H1 (cell line): ENCODE results near the gene RPIA. TPM values are rescaled to one million over a fixed set of nuclear protein-coding genes. Genes with fewer than 3 reads are reported as not detected.

Source experiments
- CEBPB ChIP-seq: IDR thresholded peaks from 2 replicates; pipeline ENCODE4 v1.6.1; 2012; ENCODE audit warnings: low read depth, low read length
- JUN ChIP-seq: IDR thresholded peaks from 2 replicates; pipeline ENCODE4 v1.6.1; 2011; ENCODE audit warnings: low read depth, mild to moderate bottlenecking, improper control_type of control experiment, low read length
- JUND ChIP-seq: IDR thresholded peaks from 2 replicates; pipeline ENCODE4 v1.6.1; 2011; ENCODE audit warnings: mild to moderate bottlenecking, improper control_type of control experiment, low read length
- RXRA ChIP-seq: IDR thresholded peaks from 2 replicates; pipeline ENCODE4 v1.6.1; 2011; ENCODE audit warnings: low read depth, mild to moderate bottlenecking, low read length, moderate library complexity; ENCODE audit not compliant: insufficient read depth
- TCF12 ChIP-seq: IDR thresholded peaks from 2 replicates; pipeline ENCODE4 v1.6.1; 2011; ENCODE audit warnings: low read depth, mild to moderate bottlenecking, low read length
- polyA plus RNA-seq, 7 experiments: library from polyadenylated mRNA; depleted of rRNA in 3 of 7; stranded (reverse) in 5 of 7; unstranded in 2 of 7; fragments of >200 nt in 5 of 7; fragments of 200-250 nt in 2 of 7; gene quantifications; 1 replicate in 5 of 7; 2 replicates in 1 of 7; 4 replicates in 1 of 7; pipeline versions ENCODE4 v1.2.1 to v1.2.3, GENCODE V29; 2011 to 2013; ENCODE audit warnings: missing spikeins in 2 of 7, mixed read lengths in 2 of 7
- total RNA-seq: library from RNA; stranded (reverse); fragmentation: NEBNext Ultra II Directional; extraction: Animal tissue kit (Norgen Biotek cat#: 25700); gene quantifications from 2 replicates; pipeline ENCODE4 v1.2.1, GENCODE V29; 2021

Gene RPIA
- total and polyA plus RNA-seq, 2 of the 8 experiments (the other 6 are each of a cell fraction or from before 2014, with no cell fraction given) = 13.1 to 24.0 TPM

GRCh38 chr2:88658326-88658725 lies 33.1 kb upstream of the RPIA start (continued):
- TF ChIP-seq JUND = no peak
- no peak for TF ChIP-seq JUN
- no peak for TF ChIP-seq TCF12
- TF ChIP-seq RXRA = no peak
- TF ChIP-seq CEBPB = no peak
- TF ChIP-seq, all 59 proteins: peak for 0
